Esophagus (tissue), 2 donors: ENCODE results near the gene TEX2. TPM values are rescaled to one million over a fixed set of nuclear protein-coding genes. Genes with fewer than 3 reads are reported as not detected.
A peak's percentile ranks its signal among the peaks of the same experiment; 100 is the strongest.

Source experiments
- H3K27ac ChIP-seq, 2 donors: one replicate each; pipeline ENCODE4 v1.5.1; 2013; ENCODE audit warnings: low read depth in 2 of 2, mild to moderate bottlenecking in 2 of 2, inconsistent platforms in 1 of 2, low read length in 1 of 2, moderate library complexity in 1 of 2
- H3K27me3 ChIP-seq, 2 donors: one replicate each; pipeline ENCODE4 v1.6.1; 2013; ENCODE audit warnings: low read length in 2 of 2, control low read depth in 1 of 2, mild to moderate bottlenecking in 1 of 2; ENCODE audit not compliant: insufficient read depth in 2 of 2, control insufficient read depth in 1 of 2
- H3K36me3 ChIP-seq, 2 donors: one replicate each; pipeline ENCODE4 v1.6.1; 2013; ENCODE audit warnings: low read length in 1 of 2; ENCODE audit not compliant: control insufficient read depth in 2 of 2, insufficient read depth in 2 of 2
- H3K4me1 ChIP-seq, 2 donors: one replicate each; pipeline ENCODE4 v1.6.1; 2013; ENCODE audit warnings: low read length in 1 of 2; ENCODE audit not compliant: control insufficient read depth in 2 of 2, insufficient read depth in 2 of 2
- H3K4me3 ChIP-seq, 2 donors: one replicate each; pipeline ENCODE4 v1.5.1; 2013; ENCODE audit warnings: low read length in 2 of 2, mild to moderate bottlenecking in 2 of 2, low read depth in 1 of 2, moderate library complexity in 1 of 2
- H3K9me3 ChIP-seq, 2 donors: one replicate each; pipeline ENCODE4 v1.6.1; 2013; ENCODE audit warnings: mild to moderate bottlenecking in 2 of 2, low read depth in 1 of 2, low read length in 1 of 2, moderate library complexity in 1 of 2; ENCODE audit not compliant: control insufficient read depth in 2 of 2, insufficient read depth in 1 of 2
- WGBS, 2 donors: extraction: QIAGEN DNeasy Blood & Tissue Kit; methylation state at CpG; one replicate each; pipeline ENCODE4 v1.1.7; 2013; 5-methylcytosine and 5-hydroxymethylcytosine counted together
- polyA plus RNA-seq, 2 donors: library from polyadenylated mRNA; stranded (reverse); fragments of 200-250 nt; gene quantifications; one replicate each; pipeline ENCODE4 v1.2.3, GENCODE V29; 2013
- donor health status: healthy with polysubstance abuse.
- donor health status: Bipolar disorder and iron deficiency.

The TEX2 gene, protein sequence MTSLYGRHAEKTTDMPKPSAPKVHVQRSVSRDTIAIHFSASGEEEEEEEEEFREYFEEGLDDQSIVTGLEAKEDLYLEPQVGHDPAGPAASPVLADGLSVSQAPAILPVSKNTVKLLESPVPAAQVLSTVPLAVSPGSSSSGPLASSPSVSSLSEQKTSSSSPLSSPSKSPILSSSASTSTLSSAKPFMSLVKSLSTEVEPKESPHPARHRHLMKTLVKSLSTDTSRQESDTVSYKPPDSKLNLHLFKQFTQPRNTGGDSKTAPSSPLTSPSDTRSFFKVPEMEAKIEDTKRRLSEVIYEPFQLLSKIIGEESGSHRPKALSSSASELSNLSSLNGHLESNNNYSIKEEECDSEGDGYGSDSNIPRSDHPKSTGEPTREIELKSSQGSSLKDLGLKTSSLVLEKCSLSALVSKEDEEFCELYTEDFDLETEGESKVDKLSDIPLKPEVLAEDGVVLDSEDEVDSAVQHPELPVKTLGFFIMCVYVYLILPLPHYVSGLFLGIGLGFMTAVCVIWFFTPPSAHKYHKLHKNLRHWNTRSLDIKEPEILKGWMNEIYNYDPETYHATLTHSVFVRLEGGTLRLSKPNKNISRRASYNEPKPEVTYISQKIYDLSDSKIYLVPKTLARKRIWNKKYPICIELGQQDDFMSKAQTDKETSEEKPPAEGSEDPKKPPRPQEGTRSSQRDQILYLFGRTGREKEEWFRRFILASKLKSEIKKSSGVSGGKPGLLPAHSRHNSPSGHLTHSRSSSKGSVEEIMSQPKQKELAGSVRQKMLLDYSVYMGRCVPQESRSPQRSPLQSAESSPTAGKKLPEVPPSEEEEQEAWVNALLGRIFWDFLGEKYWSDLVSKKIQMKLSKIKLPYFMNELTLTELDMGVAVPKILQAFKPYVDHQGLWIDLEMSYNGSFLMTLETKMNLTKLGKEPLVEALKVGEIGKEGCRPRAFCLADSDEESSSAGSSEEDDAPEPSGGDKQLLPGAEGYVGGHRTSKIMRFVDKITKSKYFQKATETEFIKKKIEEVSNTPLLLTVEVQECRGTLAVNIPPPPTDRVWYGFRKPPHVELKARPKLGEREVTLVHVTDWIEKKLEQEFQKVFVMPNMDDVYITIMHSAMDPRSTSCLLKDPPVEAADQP
- polyA plus RNA-seq = 10 to 100 TPM in 1 of 2 donors, 1 to 10 TPM in 1; 7.9 to 10.6 TPM

DNA sequence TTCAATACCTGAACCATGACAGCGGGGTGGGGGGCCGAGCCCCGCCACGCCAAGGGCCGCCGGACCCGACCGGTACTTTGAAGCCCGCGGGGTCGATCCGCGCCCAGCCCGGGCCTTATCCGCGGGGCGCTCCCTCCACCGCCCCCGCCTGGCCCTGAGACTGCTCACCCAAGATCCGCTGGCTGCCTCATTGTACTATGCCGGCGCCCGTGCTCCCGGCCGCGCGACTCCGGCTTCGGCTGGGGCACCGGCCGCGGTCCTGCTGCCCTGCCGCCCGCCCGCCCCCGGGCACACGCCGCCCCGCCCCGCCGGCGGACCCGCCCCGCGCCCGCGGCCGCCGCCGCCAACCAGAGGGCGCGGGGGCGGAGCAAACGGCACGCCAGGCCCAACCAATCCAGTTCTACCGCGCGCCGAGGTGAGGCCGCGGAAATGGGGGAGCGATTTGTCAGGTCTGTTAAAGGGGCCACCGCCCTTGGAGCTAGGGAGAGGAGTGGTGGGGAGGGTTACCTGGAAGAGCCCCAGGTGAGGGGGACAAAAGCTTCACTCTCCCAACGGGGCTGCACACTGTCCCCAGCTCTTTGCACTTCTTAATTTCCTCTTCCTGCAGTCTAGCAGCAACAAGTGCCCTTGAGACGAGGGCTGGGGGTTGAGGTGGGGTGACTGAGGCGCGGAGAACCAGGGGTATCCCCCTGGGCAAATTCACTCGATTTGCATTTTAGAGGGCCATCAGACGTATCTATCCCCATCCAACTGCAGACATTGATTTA is at the start of gene TEX2:
TEX2 (minus strand) TSS at position 261 of the 767 bp plus-strand sequence. CDS start 49,043 bp downstream, outside the sequence.
- Histone ChIP-seq H3K9me3 (no peaks in the 10 kb centered on the region), H3K4me3 (peak within 1 kb of the TSS; percentile 91 to 96), H3K4me1 (peaks cover 0 to 10% of the 10 kb centered on the region in 2 donors), H3K27me3 (no peaks in the 10 kb centered on the region), H3K27ac (peak within 1 kb of the TSS; percentile 93 to 94), H3K36me3 (no peaks in the 10 kb centered on the region)
- WGBS, 2 donors = 1% methylated on average over 59 to 69 of the region's 69 CpGs

DNA sequence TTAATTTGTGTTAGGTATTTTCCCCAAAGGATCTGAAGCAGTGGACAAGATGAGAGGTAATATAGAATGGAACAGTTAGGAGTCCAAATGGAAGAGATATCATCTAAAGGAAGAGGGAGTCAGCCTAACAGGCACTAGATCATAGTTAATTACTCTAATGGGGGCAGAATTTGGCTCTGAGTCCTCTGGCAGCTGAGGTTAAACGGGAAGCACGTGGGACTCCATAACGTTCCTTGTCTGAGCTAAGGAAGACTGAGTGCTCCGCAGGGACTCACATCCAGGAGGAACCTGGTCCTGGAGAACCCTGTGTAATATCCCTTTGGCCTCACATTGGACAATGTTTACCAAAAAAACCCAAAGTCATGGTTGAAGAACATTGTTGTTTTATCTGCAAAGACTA is 46.6 kb upstream of the TEX2 start:
- no peak overlapping the region for H3K27ac ChIP-seq
- H3K36me3 ChIP-seq = no peaks in the 10 kb centered on the region
- H3K4me3 ChIP-seq = no peak overlapping the region
- 73 to 77% methylated on average over 4 of the region's 4 CpGs for WGBS, 2 donors
- no peaks in the 10 kb centered on the region for H3K9me3 ChIP-seq
- no peaks in the 10 kb centered on the region for H3K4me1 ChIP-seq
- no peaks in the 10 kb centered on the region for H3K27me3 ChIP-seq

DNA sequence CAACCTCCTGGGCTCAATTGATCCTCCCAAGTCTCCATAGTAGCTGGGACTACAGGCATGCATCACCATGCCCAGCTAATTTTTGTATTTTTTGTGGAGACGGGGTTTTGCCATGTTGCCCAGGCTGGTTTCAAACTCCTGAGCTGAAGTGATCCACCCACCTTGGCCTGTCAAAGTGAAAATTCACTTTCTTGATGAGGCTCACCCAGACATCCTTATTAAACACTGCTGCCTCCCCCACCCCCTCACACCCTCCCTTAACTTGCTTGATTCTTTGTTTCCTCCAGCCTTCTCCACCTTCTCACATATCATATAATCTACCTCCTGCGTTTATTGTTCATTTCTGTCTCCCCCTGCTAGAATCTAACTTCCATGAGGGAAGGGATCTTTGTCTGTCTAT is 46.0 kb upstream of the TEX2 start:
- H3K4me3 ChIP-seq = no peak overlapping the region
- WGBS, 2 donors = 64 to 70% methylated on average over 2 of the region's 2 CpGs
- H3K4me1 ChIP-seq = no peaks in the 10 kb centered on the region
- H3K9me3 ChIP-seq = no peaks in the 10 kb centered on the region
- H3K36me3 ChIP-seq = no peaks in the 10 kb centered on the region
- H3K27ac ChIP-seq = no peak overlapping the region
- H3K27me3 ChIP-seq = no peaks in the 10 kb centered on the region

DNA sequence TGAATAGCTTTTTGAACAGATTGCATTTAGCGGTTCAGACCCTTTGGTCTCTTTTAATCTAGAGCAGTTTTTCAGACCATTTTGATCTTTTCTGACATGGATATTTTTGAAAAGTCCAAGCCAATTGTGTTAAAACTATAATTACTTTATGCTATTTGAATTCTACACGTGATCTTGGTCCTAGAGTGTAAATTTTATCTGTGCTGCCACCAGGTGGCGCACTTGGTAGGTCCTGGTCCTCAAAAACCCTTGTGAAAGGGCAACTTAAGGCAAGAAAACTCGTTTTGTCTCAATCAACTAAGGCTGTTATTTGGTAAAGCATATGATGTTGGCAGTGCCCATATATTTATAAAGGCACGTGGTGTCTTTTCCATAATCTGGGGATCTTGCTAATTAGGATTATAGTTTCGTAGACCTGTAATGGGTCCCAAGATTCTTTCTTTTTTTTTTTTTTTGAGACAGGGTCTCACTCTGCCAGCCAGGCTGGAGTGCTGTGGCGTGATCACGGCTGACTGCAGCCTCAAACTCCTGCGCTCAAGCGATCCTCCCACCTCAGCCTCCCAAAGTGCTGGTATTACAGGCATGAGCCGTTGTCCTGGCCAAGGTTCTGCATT is 43.9 kb upstream of the TEX2 start:
- 43 to 48% methylated on average over 11 of the region's 11 CpGs for WGBS, 2 donors
- no peaks in the 10 kb centered on the region for H3K36me3 ChIP-seq

DNA sequence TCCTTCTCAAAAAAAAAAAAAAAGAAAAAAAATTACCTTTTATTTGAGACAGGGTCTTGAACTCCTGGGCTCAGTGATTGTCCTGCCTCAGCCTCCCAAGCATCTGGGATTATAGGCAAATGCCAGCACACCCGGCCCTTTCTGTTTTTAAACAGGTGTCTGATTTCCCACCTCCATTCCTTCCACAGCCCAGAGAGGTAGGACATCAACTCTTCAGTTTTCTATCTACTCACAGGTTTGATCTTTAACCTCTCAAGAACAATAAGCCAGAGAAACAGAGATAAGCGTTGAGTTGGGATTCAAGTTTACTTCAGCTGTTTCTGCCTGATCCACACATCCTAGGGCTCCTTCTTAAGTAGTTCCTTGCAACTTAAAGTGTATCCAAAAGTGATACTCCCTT is 41.5 kb upstream of the TEX2 start:
- Histone ChIP-seq H3K27ac (no peak overlapping the region), H3K9me3 (no peaks in the 10 kb centered on the region), H3K27me3 (no peaks in the 10 kb centered on the region), H3K4me3 (no peak overlapping the region), H3K36me3 (no peaks in the 10 kb centered on the region), H3K4me1 (no peaks in the 10 kb centered on the region)
- WGBS, 2 donors = 58 to 72% methylated on average over 2 of the region's 2 CpGs

More for the DNA sequence above, 43.9 kb upstream of the TEX2 start:
- no peaks in the 10 kb centered on the region for H3K9me3 ChIP-seq
- H3K27ac ChIP-seq = no peak overlapping the region
- no peak overlapping the region for H3K4me3 ChIP-seq
- no peaks in the 10 kb centered on the region for H3K27me3 ChIP-seq
- H3K4me1 ChIP-seq = no peaks in the 10 kb centered on the region

DNA sequence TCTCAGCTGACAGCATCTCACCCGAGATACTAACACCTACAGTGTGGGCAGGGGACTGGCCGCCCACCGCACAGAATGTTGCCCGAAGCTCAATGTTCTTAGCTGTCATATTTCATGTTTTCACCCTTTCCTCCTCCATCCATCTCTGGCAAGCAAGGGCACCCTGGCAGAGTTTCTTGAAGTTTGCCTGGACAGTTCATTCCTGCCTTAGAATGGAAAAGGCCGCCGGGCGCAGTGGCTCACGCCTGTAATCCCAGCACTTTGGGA is 37.6 kb upstream of the TEX2 start:
- Histone ChIP-seq H3K27me3 (no peaks in the 10 kb centered on the region), H3K36me3 (no peaks in the 10 kb centered on the region), H3K27ac (no peak overlapping the region), H3K4me3 (no peak overlapping the region), H3K4me1 (no peaks in the 10 kb centered on the region), H3K9me3 (no peaks in the 10 kb centered on the region)
- 75 to 78% methylated on average over 8 of the region's 8 CpGs for WGBS, 2 donors

DNA sequence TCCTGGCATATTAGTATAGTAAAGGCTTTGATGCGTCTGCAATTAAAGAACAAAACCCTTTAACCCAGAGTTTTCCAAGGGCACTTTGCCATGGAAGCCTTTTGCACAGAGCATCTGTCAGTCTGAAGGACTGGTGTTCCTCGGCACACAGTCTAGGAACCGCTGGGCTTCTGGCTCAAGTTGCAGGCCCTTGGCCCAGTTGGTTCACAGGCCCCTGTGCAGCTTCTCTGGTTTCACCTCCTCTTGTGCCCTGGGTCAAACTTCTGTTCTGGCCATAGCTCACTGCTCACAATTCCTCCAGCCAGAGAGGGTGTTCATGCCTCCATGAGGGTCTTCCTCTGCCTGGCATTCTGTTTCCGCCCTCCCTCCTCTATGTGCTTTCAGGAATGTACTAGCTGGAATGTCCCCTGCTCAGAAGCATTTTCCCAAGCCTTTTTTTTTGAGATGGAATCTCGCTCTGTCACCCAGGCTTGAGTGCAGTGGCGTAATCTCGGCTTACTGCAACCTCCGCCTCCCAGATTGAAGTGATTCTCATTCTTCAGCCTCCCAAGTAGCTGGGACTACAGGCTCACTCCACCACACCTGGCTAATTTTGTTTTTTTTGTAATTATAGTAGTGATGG is 34.5 kb upstream of the TEX2 start:
- H3K36me3 ChIP-seq = no peaks in the 10 kb centered on the region
- no peak overlapping the region for H3K27ac ChIP-seq
- no peaks in the 10 kb centered on the region for H3K9me3 ChIP-seq
- H3K4me1 ChIP-seq = no peaks in the 10 kb centered on the region
- 95 to 96% methylated on average over 8 of the region's 8 CpGs for WGBS, 2 donors
- H3K27me3 ChIP-seq = no peaks in the 10 kb centered on the region
- H3K4me3 ChIP-seq = no peak overlapping the region

DNA sequence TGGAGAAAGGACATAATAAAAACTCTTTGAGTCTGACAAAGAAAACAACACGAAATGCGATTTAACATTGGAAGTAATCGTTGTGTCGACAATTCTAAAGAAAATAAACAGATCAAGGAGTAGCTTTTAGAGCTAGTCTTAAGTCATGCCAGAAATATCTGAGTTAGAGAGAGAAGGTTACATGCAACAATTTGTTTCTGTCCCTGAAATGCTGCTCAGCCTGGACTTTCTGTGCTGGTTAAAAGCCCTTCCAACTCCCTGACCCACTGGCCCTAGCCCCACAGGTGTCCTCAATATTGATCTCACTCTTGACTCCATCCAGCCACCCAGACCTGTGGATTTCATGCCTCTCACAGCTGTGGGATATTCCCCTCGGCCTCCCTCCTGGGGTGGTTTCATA is 33.2 kb upstream of the TEX2 start:
- 74% methylated on average over 5 of the region's 5 CpGs for WGBS, 2 donors
- Histone ChIP-seq H3K27me3 (no peaks in the 10 kb centered on the region), H3K27ac (no peak overlapping the region), H3K4me3 (no peak overlapping the region), H3K36me3 (no peaks in the 10 kb centered on the region), H3K9me3 (no peaks in the 10 kb centered on the region), H3K4me1 (no peaks in the 10 kb centered on the region)
